Measurements from ENCODE around the gene ID3. TPM values are rescaled to one million over a fixed set of nuclear protein-coding genes. Genes with fewer than 3 reads are reported as not detected.

The ID3 gene
- polyA plus RNA-seq, 1 of the 3 experiments (the other 2 are of a cell fraction), result 504 TPM

DNA sequence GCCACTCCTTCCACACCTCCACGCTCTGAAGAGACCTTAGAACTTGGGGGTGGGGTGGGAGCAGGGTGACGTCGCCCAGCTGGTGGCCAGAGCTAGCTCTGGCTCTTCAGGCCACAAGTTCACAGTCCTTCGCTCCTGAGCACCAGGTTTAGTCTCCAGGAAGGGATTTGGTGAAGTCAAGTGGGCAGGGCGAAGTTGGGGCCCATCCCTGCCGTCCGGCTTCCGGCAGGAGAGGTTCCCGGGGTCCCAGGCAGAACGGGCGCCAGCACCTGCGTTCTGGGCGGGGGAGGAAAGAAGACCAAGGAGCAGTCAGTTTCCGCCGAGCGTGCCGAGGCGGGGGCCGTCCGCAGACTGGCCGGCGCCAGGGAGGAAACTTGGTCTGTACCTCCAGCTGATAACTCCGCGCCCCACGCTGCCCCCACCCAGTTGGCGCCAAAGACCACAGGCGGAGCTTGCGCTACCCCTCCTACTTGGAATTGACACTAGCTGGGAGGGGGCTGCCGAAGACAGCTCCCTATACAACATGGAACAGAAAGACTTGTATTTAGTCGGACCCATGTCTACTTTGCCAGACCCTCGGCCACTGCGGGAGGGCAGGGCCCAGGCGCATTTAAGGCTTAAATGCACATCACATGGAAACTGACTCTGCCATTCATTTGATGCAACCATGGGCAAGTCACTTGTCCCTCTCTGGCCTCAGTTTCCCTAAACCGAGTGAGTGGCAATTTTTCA is 995 bp downstream of the ID3 start:
- H2AFZ ChIP-seq (ENCODE audit: low read depth), result no peak overlapping the region
- H3K36me3 ChIP-seq (replicated peaks in 1 of 2; ENCODE audit: control insufficient read depth in 1 of 2, insufficient read depth in 2 of 2, low read length in 1 of 2), result peaks cover 2 to 23% of the 10 kb centered on the region in 2 experiments
- H3K4me3 ChIP-seq (ENCODE audit: low read depth in 2 of 2, low read length in 1 of 2), result peak overlapping the region; percentile 88 to 92
- peaks cover 41% of the 10 kb centered on the region for H3K79me2 ChIP-seq (ENCODE audit: insufficient read depth)
- H3K9me3 ChIP-seq, result no peaks in the 10 kb centered on the region
- peak overlapping the region; percentile 98 to 100 for H3K27ac ChIP-seq (ENCODE audit: low read depth in 2 of 2, low read length in 1 of 2)
- ChIA-PET POLR2A (interaction anchor here (0.6 to 2.9 kb wide), 11 partner anchors 10 to 358 kb away, joined by 3 to 14 read pairs (median 4); partner anchors contain the start of genes E2F2, PITHD1 and RPL11), CTCF (interaction anchor here (1.1 to 11.0 kb wide), 13 partner anchors 10 to 107 kb away, joined by 3 to 97 read pairs (median 5); no protein-coding TSS in a partner anchor)
- peaks cover 60 to 86% of the 10 kb centered on the region in 2 experiments for H3K4me1 ChIP-seq (ENCODE audit: control insufficient read depth in 1 of 2, insufficient read depth in 2 of 2, low read depth in 1 of 2, low read length in 1 of 2)
- peak overlapping the region; percentile 93 for H3K4me2 ChIP-seq
- peaks cover 30% of the 10 kb centered on the region for H4K20me1 ChIP-seq (ENCODE audit: insufficient read depth)
- peak; percentile 53 for DNase-seq
- WGBS (ENCODE audit: low lambda C conversion rate), result 1% methylated on average over 26 of the region's 34 CpGs
- no peaks in the 10 kb centered on the region for H3K27me3 ChIP-seq (ENCODE audit: insufficient read depth)
- H3F3A ChIP-seq (replicated peaks; ENCODE audit: insufficient read depth), result peaks cover 79% of the 10 kb centered on the region
- no peaks in the 10 kb centered on the region for H3K9me2 ChIP-seq
- H3K9ac ChIP-seq, result peak overlapping the region; percentile 99
- TF ChIP-seq TCF12 (IDR thresholded peaks at IDR 0.05), result peak; percentile 30; the same call in 1 of the 2 replicates
- TF ChIP-seq POLR2AphosphoS5 (IDR thresholded peaks at IDR 0.05; ENCODE audit: low read depth, low read length), result peak; percentile 9; the same call in 1 of the 2 replicates
- TF ChIP-seq, protein P1, sequence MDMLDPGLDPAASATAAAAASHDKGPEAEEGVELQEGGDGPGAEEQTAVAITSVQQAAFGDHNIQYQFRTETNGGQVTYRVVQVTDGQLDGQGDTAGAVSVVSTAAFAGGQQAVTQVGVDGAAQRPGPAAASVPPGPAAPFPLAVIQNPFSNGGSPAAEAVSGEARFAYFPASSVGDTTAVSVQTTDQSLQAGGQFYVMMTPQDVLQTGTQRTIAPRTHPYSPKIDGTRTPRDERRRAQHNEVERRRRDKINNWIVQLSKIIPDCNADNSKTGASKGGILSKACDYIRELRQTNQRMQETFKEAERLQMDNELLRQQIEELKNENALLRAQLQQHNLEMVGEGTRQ (IDR thresholded peaks at IDR 0.05; ENCODE audit: borderline replicate concordance, low read depth, low read length), result no peak
- no peak for TF ChIP-seq CHD2 (IDR thresholded peaks at IDR 0.05; ENCODE audit: low read length, partially characterized antibody)
- TF ChIP-seq, protein P2, sequence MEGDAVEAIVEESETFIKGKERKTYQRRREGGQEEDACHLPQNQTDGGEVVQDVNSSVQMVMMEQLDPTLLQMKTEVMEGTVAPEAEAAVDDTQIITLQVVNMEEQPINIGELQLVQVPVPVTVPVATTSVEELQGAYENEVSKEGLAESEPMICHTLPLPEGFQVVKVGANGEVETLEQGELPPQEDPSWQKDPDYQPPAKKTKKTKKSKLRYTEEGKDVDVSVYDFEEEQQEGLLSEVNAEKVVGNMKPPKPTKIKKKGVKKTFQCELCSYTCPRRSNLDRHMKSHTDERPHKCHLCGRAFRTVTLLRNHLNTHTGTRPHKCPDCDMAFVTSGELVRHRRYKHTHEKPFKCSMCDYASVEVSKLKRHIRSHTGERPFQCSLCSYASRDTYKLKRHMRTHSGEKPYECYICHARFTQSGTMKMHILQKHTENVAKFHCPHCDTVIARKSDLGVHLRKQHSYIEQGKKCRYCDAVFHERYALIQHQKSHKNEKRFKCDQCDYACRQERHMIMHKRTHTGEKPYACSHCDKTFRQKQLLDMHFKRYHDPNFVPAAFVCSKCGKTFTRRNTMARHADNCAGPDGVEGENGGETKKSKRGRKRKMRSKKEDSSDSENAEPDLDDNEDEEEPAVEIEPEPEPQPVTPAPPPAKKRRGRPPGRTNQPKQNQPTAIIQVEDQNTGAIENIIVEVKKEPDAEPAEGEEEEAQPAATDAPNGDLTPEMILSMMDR (IDR thresholded peaks at IDR 0.05), result no peak
- TF ChIP-seq NRF1 (IDR thresholded peaks at IDR 0.05; ENCODE audit: low read depth, low read length), result no peak
- no peak; the same call in 1 of the 2 replicates for TF ChIP-seq MXI1 (IDR thresholded peaks at IDR 0.05; ENCODE audit: low read depth, low read length)
- TF ChIP-seq, protein P3, sequence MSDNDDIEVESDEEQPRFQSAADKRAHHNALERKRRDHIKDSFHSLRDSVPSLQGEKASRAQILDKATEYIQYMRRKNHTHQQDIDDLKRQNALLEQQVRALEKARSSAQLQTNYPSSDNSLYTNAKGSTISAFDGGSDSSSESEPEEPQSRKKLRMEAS (IDR thresholded peaks at IDR 0.05; ENCODE audit: low read depth), result peak; percentile 34
- peak; percentile 57; the same call in 1 of the 2 replicates for TF ChIP-seq RXRA (IDR thresholded peaks at IDR 0.05; ENCODE audit: borderline replicate concordance, low read depth)
- TF ChIP-seq, protein P4, sequence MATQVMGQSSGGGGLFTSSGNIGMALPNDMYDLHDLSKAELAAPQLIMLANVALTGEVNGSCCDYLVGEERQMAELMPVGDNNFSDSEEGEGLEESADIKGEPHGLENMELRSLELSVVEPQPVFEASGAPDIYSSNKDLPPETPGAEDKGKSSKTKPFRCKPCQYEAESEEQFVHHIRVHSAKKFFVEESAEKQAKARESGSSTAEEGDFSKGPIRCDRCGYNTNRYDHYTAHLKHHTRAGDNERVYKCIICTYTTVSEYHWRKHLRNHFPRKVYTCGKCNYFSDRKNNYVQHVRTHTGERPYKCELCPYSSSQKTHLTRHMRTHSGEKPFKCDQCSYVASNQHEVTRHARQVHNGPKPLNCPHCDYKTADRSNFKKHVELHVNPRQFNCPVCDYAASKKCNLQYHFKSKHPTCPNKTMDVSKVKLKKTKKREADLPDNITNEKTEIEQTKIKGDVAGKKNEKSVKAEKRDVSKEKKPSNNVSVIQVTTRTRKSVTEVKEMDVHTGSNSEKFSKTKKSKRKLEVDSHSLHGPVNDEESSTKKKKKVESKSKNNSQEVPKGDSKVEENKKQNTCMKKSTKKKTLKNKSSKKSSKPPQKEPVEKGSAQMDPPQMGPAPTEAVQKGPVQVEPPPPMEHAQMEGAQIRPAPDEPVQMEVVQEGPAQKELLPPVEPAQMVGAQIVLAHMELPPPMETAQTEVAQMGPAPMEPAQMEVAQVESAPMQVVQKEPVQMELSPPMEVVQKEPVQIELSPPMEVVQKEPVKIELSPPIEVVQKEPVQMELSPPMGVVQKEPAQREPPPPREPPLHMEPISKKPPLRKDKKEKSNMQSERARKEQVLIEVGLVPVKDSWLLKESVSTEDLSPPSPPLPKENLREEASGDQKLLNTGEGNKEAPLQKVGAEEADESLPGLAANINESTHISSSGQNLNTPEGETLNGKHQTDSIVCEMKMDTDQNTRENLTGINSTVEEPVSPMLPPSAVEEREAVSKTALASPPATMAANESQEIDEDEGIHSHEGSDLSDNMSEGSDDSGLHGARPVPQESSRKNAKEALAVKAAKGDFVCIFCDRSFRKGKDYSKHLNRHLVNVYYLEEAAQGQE (IDR thresholded peaks at IDR 0.05; ENCODE audit: low read depth, low read length), result no peak
- TF ChIP-seq FOXM1 (IDR thresholded peaks at IDR 0.05; ENCODE audit: low read depth), result no peak
- TF ChIP-seq GABPA (IDR thresholded peaks at IDR 0.05; ENCODE audit: low read depth), result no peak; the same call in 1 of the 2 replicates
- TF ChIP-seq TEAD4 (IDR thresholded peaks at IDR 0.05; ENCODE audit: borderline replicate concordance, insufficient read depth), result no peak
- no peak for TF ChIP-seq FOXJ3 (CRISPR knock-in tag; IDR thresholded peaks at IDR 0.05)
- TF ChIP-seq EZH2phosphoT487 (IDR thresholded peaks at IDR 0.05; ENCODE audit: borderline replicate concordance, low read depth), result no peak
- TF ChIP-seq GATA2 (CRISPR knock-in tag; IDR thresholded peaks at IDR 0.05), result no peak
- TF ChIP-seq JUND (IDR thresholded peaks at IDR 0.05), result no peak
- no peak; a peak in 1 of 4 replicates for TF ChIP-seq EP300 (IDR thresholded peaks at IDR 0.05; ENCODE audit: borderline replicate concordance in 1 of 2, low read depth in 1 of 2, low read length in 1 of 2)
- TF ChIP-seq SMC3 (IDR thresholded peaks at IDR 0.05; ENCODE audit: low read depth, low read length), result no peak
- TF ChIP-seq RFX5 (IDR thresholded peaks at IDR 0.05; ENCODE audit: low read length), result no peak
- TF ChIP-seq, protein P5, sequence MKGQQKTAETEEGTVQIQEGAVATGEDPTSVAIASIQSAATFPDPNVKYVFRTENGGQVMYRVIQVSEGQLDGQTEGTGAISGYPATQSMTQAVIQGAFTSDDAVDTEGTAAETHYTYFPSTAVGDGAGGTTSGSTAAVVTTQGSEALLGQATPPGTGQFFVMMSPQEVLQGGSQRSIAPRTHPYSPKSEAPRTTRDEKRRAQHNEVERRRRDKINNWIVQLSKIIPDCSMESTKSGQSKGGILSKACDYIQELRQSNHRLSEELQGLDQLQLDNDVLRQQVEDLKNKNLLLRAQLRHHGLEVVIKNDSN (IDR thresholded peaks at IDR 0.05; ENCODE audit: borderline replicate concordance, low read depth), result no peak
- TF ChIP-seq, protein P6, sequence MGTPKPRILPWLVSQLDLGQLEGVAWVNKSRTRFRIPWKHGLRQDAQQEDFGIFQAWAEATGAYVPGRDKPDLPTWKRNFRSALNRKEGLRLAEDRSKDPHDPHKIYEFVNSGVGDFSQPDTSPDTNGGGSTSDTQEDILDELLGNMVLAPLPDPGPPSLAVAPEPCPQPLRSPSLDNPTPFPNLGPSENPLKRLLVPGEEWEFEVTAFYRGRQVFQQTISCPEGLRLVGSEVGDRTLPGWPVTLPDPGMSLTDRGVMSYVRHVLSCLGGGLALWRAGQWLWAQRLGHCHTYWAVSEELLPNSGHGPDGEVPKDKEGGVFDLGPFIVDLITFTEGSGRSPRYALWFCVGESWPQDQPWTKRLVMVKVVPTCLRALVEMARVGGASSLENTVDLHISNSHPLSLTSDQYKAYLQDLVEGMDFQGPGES (IDR thresholded peaks at IDR 0.05; ENCODE audit: low read depth, low read length), result no peak
- TF ChIP-seq TAF1 (IDR thresholded peaks at IDR 0.05; ENCODE audit: borderline replicate concordance, low read depth, low read length), result no peak; the same call in 1 of the 2 replicates
- no peak for TF ChIP-seq RAD21 (IDR thresholded peaks at IDR 0.05; ENCODE audit: low read length)
